ENCODE measurements around the gene ERG28. TPM values are rescaled to one million over a fixed set of nuclear protein-coding genes. Genes with fewer than 3 reads are reported as not detected.

The ERG28 gene
- total RNA-seq (38.4 and 51.2 TPM in 2 replicates), polyA plus RNA-seq (65.7 and 74.4 TPM in 2 replicates)

- TF ChIP-seq EZH2phosphoT487 (IDR thresholded peaks at IDR 0.05; ENCODE audit: low read depth, severe bottlenecking, unreplicated experiment) = no peak
- TF ChIP-seq CTCF (IDR thresholded peaks at IDR 0.05; ENCODE audit: poor library complexity) = no peak
- TF ChIP-seq EZH2 (IDR thresholded peaks at IDR 0.05; ENCODE audit: borderline replicate concordance) = no peak
- Histone ChIP-seq H3K27me3 (no peaks in the 10 kb centered on the region), H3K9me2 (replicated peaks; ENCODE audit: insufficient read depth) (no peaks in the 10 kb centered on the region), H3K36me3 (replicated peaks; ENCODE audit: insufficient read depth, low read depth) (no peaks in the 10 kb centered on the region), H3K27ac (peak within 1 kb of the TSS; percentile 15), H3K9me3 (ENCODE audit: low read depth) (no peaks in the 10 kb centered on the region), H3K4me3 (peak within 1 kb of the TSS; percentile 43), H4K20me1 (ENCODE audit: insufficient read depth, poor library complexity, severe bottlenecking) (no peaks in the 10 kb centered on the region), H2AFZ (peak within 1 kb of the TSS; percentile 68), H3K4me1 (ENCODE audit: insufficient read depth) (peaks cover 11% of the 10 kb centered on the region), H3K79me2 (peaks cover 38% of the 10 kb centered on the region), H3K4me2 (peak within 1 kb of the TSS; percentile 83)
- peak; percentile 98 for DNase-seq (ENCODE audit: low spot score)
- 1% methylated on average over 54 of the region's 60 CpGs for WGBS (ENCODE audit: low lambda C conversion rate, missing lambda C conversion rate)
Measured at GRCh38 chr14:75660630-75661498, at the start of gene ERG28, which contains the start of gene TTLL5. ERG28 (minus strand) TSS chr14:75660876; CDS start chr14:75657502, 3,374 bp downstream. TTLL5 (plus strand) TSS chr14:75661246; CDS start chr14:75663150, 1,904 bp downstream.

GRCh38 chr14:75709207-75709812, 48.6 kb upstream of the ERG28 start:
- DNase-seq (ENCODE audit: low spot score) = peak; percentile 90
- H3K9me3 ChIP-seq (ENCODE audit: low read depth) = no peaks in the 10 kb centered on the region

GRCh38 chr14:75705014-75705413, 44.3 kb upstream of the ERG28 start:
- no peak for DNase-seq (ENCODE audit: low spot score)
- no peak for TF ChIP-seq CTCF (IDR thresholded peaks at IDR 0.05; ENCODE audit: poor library complexity)
- no peak for TF ChIP-seq EZH2phosphoT487 (IDR thresholded peaks at IDR 0.05; ENCODE audit: low read depth, severe bottlenecking, unreplicated experiment)
- no peak for TF ChIP-seq EZH2 (IDR thresholded peaks at IDR 0.05; ENCODE audit: borderline replicate concordance)
- no peak overlapping the region for H3K27ac ChIP-seq
- no peaks in the 10 kb centered on the region for H3K27me3 ChIP-seq
- H3K79me2 ChIP-seq = no peaks in the 10 kb centered on the region
- no peak overlapping the region for H2AFZ ChIP-seq
- no peaks in the 10 kb centered on the region for H4K20me1 ChIP-seq (ENCODE audit: insufficient read depth, poor library complexity, severe bottlenecking)
- 92% methylated on average over 3 of the region's 3 CpGs for WGBS (ENCODE audit: low lambda C conversion rate, missing lambda C conversion rate)
- no peak overlapping the region for H3K4me2 ChIP-seq
- H3K4me3 ChIP-seq = no peak overlapping the region
- H3K36me3 ChIP-seq (replicated peaks; ENCODE audit: insufficient read depth, low read depth) = no peaks in the 10 kb centered on the region
- no peaks in the 10 kb centered on the region for H3K9me2 ChIP-seq (replicated peaks; ENCODE audit: insufficient read depth)
- H3K9me3 ChIP-seq (ENCODE audit: low read depth) = no peaks in the 10 kb centered on the region
- H3K4me1 ChIP-seq (ENCODE audit: insufficient read depth) = no peaks in the 10 kb centered on the region

More at GRCh38 chr14:75709207-75709812, 48.6 kb upstream of the ERG28 start:
- Histone ChIP-seq H3K27ac (no peak overlapping the region), H3K9me2 (replicated peaks; ENCODE audit: insufficient read depth) (no peaks in the 10 kb centered on the region), H3K4me1 (ENCODE audit: insufficient read depth) (peaks cover 17% of the 10 kb centered on the region), H4K20me1 (ENCODE audit: insufficient read depth, poor library complexity, severe bottlenecking) (no peaks in the 10 kb centered on the region), H3K27me3 (no peaks in the 10 kb centered on the region), H3K79me2 (no peaks in the 10 kb centered on the region), H2AFZ (no peak overlapping the region), H3K4me3 (no peak overlapping the region), H3K4me2 (no peak overlapping the region), H3K36me3 (replicated peaks; ENCODE audit: insufficient read depth, low read depth) (no peaks in the 10 kb centered on the region)
- TF ChIP-seq CTCF (IDR thresholded peaks at IDR 0.05; ENCODE audit: poor library complexity) = peak; percentile 90
- TF ChIP-seq EZH2phosphoT487 (IDR thresholded peaks at IDR 0.05; ENCODE audit: low read depth, severe bottlenecking, unreplicated experiment) = no peak
- TF ChIP-seq EZH2 (IDR thresholded peaks at IDR 0.05; ENCODE audit: borderline replicate concordance) = no peak
- WGBS (ENCODE audit: low lambda C conversion rate, missing lambda C conversion rate) = 60% methylated on average over 10 of the region's 10 CpGs

All from hepatocyte (in vitro differentiated cells).